ENCODE measurements around the gene RASGEF1C. TPM values are rescaled to one million over a fixed set of nuclear protein-coding genes. Genes with fewer than 3 reads are reported as not detected.
"Not testable (repeated sequence)": the region's sequence is repeated elsewhere in the genome, so short reads cannot be mapped to it uniquely, and the experiment has no call there.

The RASGEF1C gene
- total RNA-seq, 1 experiment from 2014 or later, result 0.29 TPM

DNA sequence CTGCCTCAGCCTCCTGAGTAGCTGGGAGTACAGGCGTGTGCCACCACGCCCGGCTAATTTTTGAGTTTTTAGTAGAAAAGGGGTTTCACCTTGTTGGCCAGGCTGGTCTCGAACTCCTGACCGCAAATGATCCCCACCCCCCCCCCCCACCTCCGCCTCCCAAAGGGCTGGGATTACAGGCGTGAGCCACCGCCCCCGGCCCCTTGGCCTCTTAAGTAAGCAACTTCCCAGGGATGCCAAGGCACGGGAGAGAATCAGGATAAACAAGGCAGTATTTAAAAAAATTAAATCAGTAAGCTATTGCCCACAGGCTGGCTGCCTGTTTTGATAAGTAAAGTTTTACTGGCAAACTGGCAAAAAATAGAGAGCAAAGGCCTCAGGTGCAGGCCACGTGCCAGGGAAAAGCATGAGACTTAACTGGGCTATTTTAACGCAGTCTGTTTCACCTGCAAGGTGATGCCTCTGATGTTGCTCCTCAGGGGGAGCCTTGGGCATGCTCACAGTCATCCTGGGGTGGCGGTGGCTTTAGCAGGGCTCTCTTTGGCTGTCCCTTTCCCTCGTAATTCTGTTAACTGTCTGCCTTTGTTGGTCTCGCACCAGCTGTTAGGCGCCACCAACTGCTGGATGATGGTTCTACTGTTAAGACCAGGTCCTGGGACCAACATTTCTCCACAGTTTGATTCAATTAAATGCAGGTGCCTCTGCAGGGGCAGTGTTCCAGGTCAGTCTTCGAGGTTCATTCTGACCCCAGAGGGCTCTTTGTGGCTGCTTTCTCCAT lies 118.1 kb downstream of the RASGEF1C start:
- no peak overlapping the region for H3K27ac ChIP-seq (ENCODE audit: low read length)
- peak overlapping the region; percentile 80; the same call in 1 of the 2 replicates for H2AFZ ChIP-seq (ENCODE audit: low read length)
- no peaks in the 10 kb centered on the region for H3K79me2 ChIP-seq (ENCODE audit: low read length)
- no peaks in the 10 kb centered on the region for H3K9me3 ChIP-seq (ENCODE audit: low read length)
- H3K4me3 ChIP-seq (ENCODE audit: low read length), result peak overlapping the region; percentile 38; the same call in 1 of the 2 replicates
- no TSS peak for BruUV-seq (replicated peaks)
- H3K4me2 ChIP-seq (ENCODE audit: low read length), result peak overlapping the region; percentile 64
- no peaks in the 10 kb centered on the region for H3K9me2 ChIP-seq (replicated peaks; ENCODE audit: low read length)
- ATAC-seq, result peak; percentile 92
- CTCF ChIA-PET, result no interaction called here
- H3K9ac ChIP-seq (ENCODE audit: low read length), result no peak overlapping the region
- no peaks in the 10 kb centered on the region for H3K4me1 ChIP-seq (ENCODE audit: insufficient read depth, low read length)
- no peaks in the 10 kb centered on the region for H3K36me3 ChIP-seq (ENCODE audit: low read depth, low read length)
- intact Hi-C loops (cut with micrococcal nuclease), result loop anchor here (1.0 to 5.0 kb wide), 2 partner anchors 105 to 184 kb away; partner anchors contain the start of gene TBC1D9B
- TF ChIP-seq EZH2phosphoT487 (IDR thresholded peaks at IDR 0.05; ENCODE audit: borderline replicate concordance, low read length), result no peak
- TF ChIP-seq EZH2 (IDR thresholded peaks at IDR 0.05; ENCODE audit: low read length, unreplicated experiment), result no peak
- TF ChIP-seq, protein P1, sequence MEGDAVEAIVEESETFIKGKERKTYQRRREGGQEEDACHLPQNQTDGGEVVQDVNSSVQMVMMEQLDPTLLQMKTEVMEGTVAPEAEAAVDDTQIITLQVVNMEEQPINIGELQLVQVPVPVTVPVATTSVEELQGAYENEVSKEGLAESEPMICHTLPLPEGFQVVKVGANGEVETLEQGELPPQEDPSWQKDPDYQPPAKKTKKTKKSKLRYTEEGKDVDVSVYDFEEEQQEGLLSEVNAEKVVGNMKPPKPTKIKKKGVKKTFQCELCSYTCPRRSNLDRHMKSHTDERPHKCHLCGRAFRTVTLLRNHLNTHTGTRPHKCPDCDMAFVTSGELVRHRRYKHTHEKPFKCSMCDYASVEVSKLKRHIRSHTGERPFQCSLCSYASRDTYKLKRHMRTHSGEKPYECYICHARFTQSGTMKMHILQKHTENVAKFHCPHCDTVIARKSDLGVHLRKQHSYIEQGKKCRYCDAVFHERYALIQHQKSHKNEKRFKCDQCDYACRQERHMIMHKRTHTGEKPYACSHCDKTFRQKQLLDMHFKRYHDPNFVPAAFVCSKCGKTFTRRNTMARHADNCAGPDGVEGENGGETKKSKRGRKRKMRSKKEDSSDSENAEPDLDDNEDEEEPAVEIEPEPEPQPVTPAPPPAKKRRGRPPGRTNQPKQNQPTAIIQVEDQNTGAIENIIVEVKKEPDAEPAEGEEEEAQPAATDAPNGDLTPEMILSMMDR (conservative IDR thresholded peaks at IDR 0.05; ENCODE audit: low read depth, low read length), result peak; percentile 52
- POLR2A ChIA-PET (ENCODE audit: unreplicated experiment), result no interaction called here
- peak; percentile 54 for DNase-seq
- H4K20me1 ChIP-seq (ENCODE audit: low read length), result no peaks in the 10 kb centered on the region
- H3F3A ChIP-seq (ENCODE audit: low read length, unreplicated experiment), result no peaks in the 10 kb centered on the region
- no peaks in the 10 kb centered on the region for H3K27me3 ChIP-seq (ENCODE audit: low read length)

DNA sequence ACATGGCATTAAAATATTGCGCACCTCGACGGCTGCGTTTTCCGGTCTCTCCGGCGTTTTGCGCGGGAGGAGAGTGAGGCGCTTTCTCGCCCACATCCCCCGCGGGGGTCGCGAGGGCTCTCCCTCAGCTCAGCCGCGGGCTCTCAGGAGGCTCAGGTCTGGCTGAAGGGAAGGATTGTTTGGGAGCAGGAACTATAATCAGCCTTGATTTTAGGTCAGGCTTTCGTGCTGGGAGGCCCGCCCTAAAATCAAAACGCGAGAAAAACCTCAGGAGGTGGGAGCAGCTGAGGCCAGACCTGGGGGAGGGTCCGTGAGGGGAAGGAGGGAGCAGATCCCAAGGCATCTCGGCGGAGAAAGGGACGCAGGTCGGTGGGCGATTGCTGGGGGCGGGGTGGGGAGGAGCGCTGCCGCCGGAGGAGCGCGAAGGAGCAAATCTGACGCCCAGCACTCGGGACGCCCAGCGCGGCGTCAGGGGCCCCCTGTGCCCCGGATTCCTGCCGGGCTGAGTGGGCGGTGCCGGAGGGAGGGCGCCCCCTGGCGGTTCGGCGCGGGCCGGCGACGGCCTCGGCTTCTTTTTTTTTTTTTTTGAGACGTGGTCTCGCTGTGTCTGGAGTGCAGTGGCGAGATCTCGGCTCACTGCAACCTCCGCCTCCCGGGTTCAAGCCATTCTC lies 118.8 kb downstream of the RASGEF1C start:
- DNase-seq (peak; percentile 41), ATAC-seq (peak; percentile 54)
- no peaks in the 10 kb centered on the region for H3K79me2 ChIP-seq (ENCODE audit: low read length)
- no peaks in the 10 kb centered on the region for H3K27me3 ChIP-seq (ENCODE audit: low read length)
- H3K9me2 ChIP-seq (replicated peaks; ENCODE audit: low read length), result no peaks in the 10 kb centered on the region
- no peak overlapping the region for H3K27ac ChIP-seq (ENCODE audit: low read length)
- H3K4me2 ChIP-seq (ENCODE audit: low read length), result peak overlapping the region; percentile 64
- H4K20me1 ChIP-seq (ENCODE audit: low read length), result no peaks in the 10 kb centered on the region
- no peaks in the 10 kb centered on the region for H3K9me3 ChIP-seq (ENCODE audit: low read length)
- TF ChIP-seq, protein P1 (conservative IDR thresholded peaks at IDR 0.05; ENCODE audit: low read depth, low read length), result peak; percentile 62
- TF ChIP-seq EZH2 (IDR thresholded peaks at IDR 0.05; ENCODE audit: low read length, unreplicated experiment), result no peak
- peak overlapping the region; percentile 80 for H2AFZ ChIP-seq (ENCODE audit: low read length)
- intact Hi-C loops (cut with micrococcal nuclease), result loop anchor here (5.0 kb wide), 1 partner anchor 183 kb away; the partner anchor contains the start of gene TBC1D9B
- POLR2A ChIA-PET (ENCODE audit: unreplicated experiment), result no interaction called here
- H3K4me3 ChIP-seq (ENCODE audit: low read length), result peak overlapping the region; percentile 38; the same call in 1 of the 2 replicates
- no peaks in the 10 kb centered on the region for H3K4me1 ChIP-seq (ENCODE audit: insufficient read depth, low read length)
- CTCF ChIA-PET, result interaction anchor here (0.5 to 0.7 kb wide), 2 partner anchors 26 to 291 kb away, joined by 6 to 7 read pairs; no protein-coding TSS in a partner anchor
- H3F3A ChIP-seq (ENCODE audit: low read length, unreplicated experiment), result no peaks in the 10 kb centered on the region
- BruUV-seq (replicated peaks), result no TSS peak
- H3K36me3 ChIP-seq (ENCODE audit: low read depth, low read length), result no peaks in the 10 kb centered on the region
- no peak overlapping the region for H3K9ac ChIP-seq (ENCODE audit: low read length)

- H3K4me3 ChIP-seq (ENCODE audit: low read length); H3K9me2 ChIP-seq (replicated peaks; ENCODE audit: low read length); ATAC-seq; H3K79me2 ChIP-seq (ENCODE audit: low read length); DNase-seq; H3K9ac ChIP-seq (ENCODE audit: low read length); H4K20me1 ChIP-seq (ENCODE audit: low read length); POLR2A ChIA-PET (ENCODE audit: unreplicated experiment); H2AFZ ChIP-seq (ENCODE audit: low read length); BruUV-seq (replicated peaks); H3K27ac ChIP-seq (ENCODE audit: low read length); H3K4me1 ChIP-seq (ENCODE audit: insufficient read depth, low read length); H3K36me3 ChIP-seq (ENCODE audit: low read depth, low read length); H3F3A ChIP-seq (ENCODE audit: low read length, unreplicated experiment); H3K9me3 ChIP-seq (ENCODE audit: low read length); H3K4me2 ChIP-seq (ENCODE audit: low read length); H3K27me3 ChIP-seq (ENCODE audit: low read length): not testable (repeated sequence)
- CTCF ChIA-PET, result interaction anchor here (0.7 kb wide), 1 partner anchor 292 kb away, joined by 7 read pairs; no protein-coding TSS in a partner anchor
- intact Hi-C loops (cut with micrococcal nuclease), result loop anchor here (5.0 kb wide), 1 partner anchor 182 kb away; the partner anchor contains the start of gene TBC1D9B
These were observed 119.4 kb downstream of the RASGEF1C start for GRCh38 chr5:180089628-180090027.

Data from PC-3 (cell line).